Activated T-helper 1 cell treated with anti-CD3 and anti-CD28 coated beads, Interleukin-12 subunit alpha, Interleukin-12 subunit beta, Interleukin-2, Interleukin-4 antibody, amounts not matched to agents 30 ng/mL and 10 ng/mL and 1 ng/mL, durations not matched to agents 14 hours and 24 hours and 36 hours (primary cell): Measurements from ENCODE around the gene SPOCK1. TPM values are rescaled to one million over a fixed set of nuclear protein-coding genes. Genes with fewer than 3 reads are reported as not detected.

Experiments
- DNase-seq: peaks from one replicate; pipeline ENCODE4 v3.0.0; 2021; ENCODE audit warnings: low spot score
- H3K27ac Mint-ChIP-seq: one replicate; pipeline ENCODE4 v1.8.0; 2021; ENCODE audit warnings: mild to moderate bottlenecking, mixed read lengths
- H3K27me3 Mint-ChIP-seq: one replicate; pipeline ENCODE4 v1.8.0; 2022; ENCODE audit warnings: mild to moderate bottlenecking, moderate library complexity, mixed read lengths; ENCODE audit not compliant: insufficient read depth
- H3K36me3 Mint-ChIP-seq: one replicate; pipeline ENCODE4 v1.8.0; 2021; ENCODE audit warnings: low read depth, mixed read lengths
- H3K4me1 Mint-ChIP-seq: one replicate; pipeline ENCODE4 v1.8.0; 2021; ENCODE audit warnings: low read depth, mixed read lengths
- H3K4me3 Mint-ChIP-seq: one replicate; pipeline ENCODE4 v1.8.0; 2021; ENCODE audit warnings: mild to moderate bottlenecking, moderate library complexity, mixed read lengths
- H3K9me3 Mint-ChIP-seq: one replicate; pipeline ENCODE4 v1.8.0; 2021; ENCODE audit warnings: mixed read lengths
- intact Hi-C: fragments of 100-400 bp; cut with micrococcal nuclease; formaldehyde crosslinking; loops from one replicate; pipeline ENCODE4 v1.15.1; 2024
- total RNA-seq: library from RNA; stranded (reverse); gene quantifications from 2 replicates; pipeline ENCODE4 v1.2.3, GENCODE V29; 2022

The SPOCK1 gene
- total RNA-seq, 1 donor from 2014 or later = not detected

- intact Hi-C loops = no loop called here
- no peaks in the 10 kb centered on the region for H3K36me3 Mint-ChIP-seq
- H3K27me3 Mint-ChIP-seq = no peaks in the 10 kb centered on the region
- H3K27ac Mint-ChIP-seq = no peak overlapping the region
- H3K4me3 Mint-ChIP-seq = no peak overlapping the region
- no peaks in the 10 kb centered on the region for H3K9me3 Mint-ChIP-seq
- H3K4me1 Mint-ChIP-seq = no peaks in the 10 kb centered on the region
- no peak for DNase-seq
These were observed 163.0 kb downstream of the SPOCK1 start for GRCh38 chr5:137336161-137336560.

DNA sequence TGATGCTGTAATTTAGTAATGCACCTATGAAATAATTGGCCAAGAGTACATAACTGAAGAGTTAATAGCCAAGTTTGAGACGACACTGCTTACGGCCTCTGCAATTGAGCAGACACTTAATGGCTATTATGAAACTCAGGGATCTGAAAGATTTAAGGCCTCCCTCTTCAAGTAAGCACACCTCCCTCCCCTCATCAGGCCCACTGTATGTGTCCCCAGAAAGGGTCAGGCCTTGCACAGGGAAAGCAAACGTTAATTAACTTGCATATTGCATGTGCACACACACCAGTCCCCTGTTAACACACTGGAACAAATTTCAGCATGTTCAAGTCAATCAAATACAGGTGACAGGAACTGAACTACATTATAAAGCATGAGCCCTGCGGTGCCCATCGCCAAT, 163.6 kb downstream of the SPOCK1 start:
- Mint-ChIP-seq H3K9me3 (no peaks in the 10 kb centered on the region), H3K36me3 (no peaks in the 10 kb centered on the region), H3K27ac (no peak overlapping the region), H3K4me3 (no peak overlapping the region), H3K4me1 (no peaks in the 10 kb centered on the region), H3K27me3 (no peaks in the 10 kb centered on the region)
- intact Hi-C loops = no loop called here
- no peak for DNase-seq

- Mint-ChIP-seq H3K4me1 (no peaks in the 10 kb centered on the region), H3K36me3 (no peaks in the 10 kb centered on the region), H3K4me3 (no peak overlapping the region), H3K9me3 (no peaks in the 10 kb centered on the region), H3K27me3 (no peaks in the 10 kb centered on the region), H3K27ac (no peak overlapping the region)
- intact Hi-C loops = no loop called here
- DNase-seq = no peak
These were observed 165.2 kb downstream of the SPOCK1 start for GRCh38 chr5:137333928-137334327.

GRCh38 chr5:137333475-137333874, 165.7 kb downstream of the SPOCK1 start:
- no peak overlapping the region for H3K27ac Mint-ChIP-seq
- H3K9me3 Mint-ChIP-seq = no peaks in the 10 kb centered on the region
- no peaks in the 10 kb centered on the region for H3K27me3 Mint-ChIP-seq
- no peak overlapping the region for H3K4me3 Mint-ChIP-seq
- H3K4me1 Mint-ChIP-seq = no peaks in the 10 kb centered on the region
- DNase-seq = no peak
- no peaks in the 10 kb centered on the region for H3K36me3 Mint-ChIP-seq
- intact Hi-C loops = no loop called here

DNA sequence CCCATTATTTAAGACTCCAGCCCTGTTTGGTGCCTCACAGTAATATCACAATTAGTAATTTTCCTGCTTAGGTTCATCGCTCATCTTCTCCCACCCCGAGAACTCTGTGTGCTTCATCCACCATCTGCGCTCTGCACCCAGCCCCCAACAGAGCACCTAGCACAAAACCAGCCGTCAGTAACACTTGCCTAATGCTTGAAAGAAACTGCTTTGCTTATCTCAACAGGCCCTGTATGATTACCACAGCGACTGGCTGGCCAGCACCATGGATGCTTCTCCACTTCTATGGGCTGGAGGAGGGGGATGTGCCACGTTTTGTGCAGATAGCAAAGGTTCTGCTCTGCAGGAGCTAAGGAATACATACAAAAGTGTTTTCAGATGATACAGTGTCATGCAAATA, 166.8 kb downstream of the SPOCK1 start:
- Mint-ChIP-seq H3K27ac (no peak overlapping the region), H3K36me3 (no peaks in the 10 kb centered on the region), H3K9me3 (no peaks in the 10 kb centered on the region), H3K27me3 (no peaks in the 10 kb centered on the region), H3K4me1 (no peaks in the 10 kb centered on the region), H3K4me3 (no peak overlapping the region)
- DNase-seq = no peak
- intact Hi-C loops = no loop called here

GRCh38 chr5:137329586-137330296, 169.4 kb downstream of the SPOCK1 start:
- H3K27me3 Mint-ChIP-seq = no peaks in the 10 kb centered on the region
- H3K36me3 Mint-ChIP-seq = no peaks in the 10 kb centered on the region
- H3K9me3 Mint-ChIP-seq = no peaks in the 10 kb centered on the region
- no peak overlapping the region for H3K4me3 Mint-ChIP-seq
- no peaks in the 10 kb centered on the region for H3K4me1 Mint-ChIP-seq
- no peak for DNase-seq
- intact Hi-C loops = no loop called here
- H3K27ac Mint-ChIP-seq = no peak overlapping the region

DNA sequence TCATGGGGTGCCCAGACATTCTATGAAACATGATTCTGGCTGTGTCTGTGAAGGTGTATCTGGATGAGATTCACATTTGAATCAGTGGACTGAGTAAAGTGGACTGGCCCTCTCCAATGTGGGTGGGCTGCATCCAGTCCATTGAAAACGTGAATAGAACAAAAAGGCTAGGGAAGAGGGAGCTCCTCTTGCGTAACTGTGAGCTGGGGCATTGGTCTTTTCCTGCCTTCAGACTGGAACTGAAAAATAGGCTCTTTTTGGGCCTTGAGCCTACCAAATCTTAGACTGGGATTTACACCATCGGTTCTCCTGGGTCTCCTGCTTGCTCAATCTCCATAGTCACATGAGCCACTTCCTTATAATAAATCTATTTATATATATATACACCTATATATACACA, 170.1 kb downstream of the SPOCK1 start:
- no peaks in the 10 kb centered on the region for H3K36me3 Mint-ChIP-seq
- no peaks in the 10 kb centered on the region for H3K4me1 Mint-ChIP-seq
- no peak overlapping the region for H3K4me3 Mint-ChIP-seq
- intact Hi-C loops = no loop called here
- H3K27ac Mint-ChIP-seq = no peak overlapping the region
- DNase-seq = no peak
- no peaks in the 10 kb centered on the region for H3K9me3 Mint-ChIP-seq
- H3K27me3 Mint-ChIP-seq = no peaks in the 10 kb centered on the region

DNA sequence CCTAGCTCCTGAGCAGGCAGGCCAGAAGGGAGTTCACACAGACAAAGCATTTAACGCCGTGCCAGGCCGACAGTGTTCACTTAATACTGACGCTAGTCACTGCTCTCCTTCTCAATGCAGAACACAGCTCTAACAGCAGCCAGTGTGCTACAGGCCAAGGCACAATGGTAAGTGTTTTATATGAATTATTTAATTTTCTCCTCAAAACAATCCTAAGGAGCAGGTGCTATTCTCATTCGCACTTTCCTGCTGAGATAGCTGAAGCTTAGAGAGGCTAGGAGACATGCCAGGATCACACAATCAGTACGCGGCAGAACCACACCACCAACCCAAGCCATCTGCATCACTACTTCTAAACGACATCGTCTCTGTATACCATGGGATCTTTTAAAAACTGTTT, 170.7 kb downstream of the SPOCK1 start:
- Mint-ChIP-seq H3K4me1 (no peaks in the 10 kb centered on the region), H3K27me3 (peaks cover 4% of the 10 kb centered on the region), H3K36me3 (no peaks in the 10 kb centered on the region), H3K27ac (no peak overlapping the region), H3K4me3 (no peak overlapping the region), H3K9me3 (no peaks in the 10 kb centered on the region)
- intact Hi-C loops = no loop called here
- no peak for DNase-seq

- Mint-ChIP-seq H3K4me3 (no peak overlapping the region), H3K4me1 (no peaks in the 10 kb centered on the region), H3K27ac (no peak overlapping the region), H3K9me3 (no peaks in the 10 kb centered on the region), H3K27me3 (peaks cover 6% of the 10 kb centered on the region), H3K36me3 (no peaks in the 10 kb centered on the region)
- intact Hi-C loops = no loop called here
- DNase-seq = no peak
These were observed 173.4 kb downstream of the SPOCK1 start for GRCh38 chr5:137325721-137326120.

DNA sequence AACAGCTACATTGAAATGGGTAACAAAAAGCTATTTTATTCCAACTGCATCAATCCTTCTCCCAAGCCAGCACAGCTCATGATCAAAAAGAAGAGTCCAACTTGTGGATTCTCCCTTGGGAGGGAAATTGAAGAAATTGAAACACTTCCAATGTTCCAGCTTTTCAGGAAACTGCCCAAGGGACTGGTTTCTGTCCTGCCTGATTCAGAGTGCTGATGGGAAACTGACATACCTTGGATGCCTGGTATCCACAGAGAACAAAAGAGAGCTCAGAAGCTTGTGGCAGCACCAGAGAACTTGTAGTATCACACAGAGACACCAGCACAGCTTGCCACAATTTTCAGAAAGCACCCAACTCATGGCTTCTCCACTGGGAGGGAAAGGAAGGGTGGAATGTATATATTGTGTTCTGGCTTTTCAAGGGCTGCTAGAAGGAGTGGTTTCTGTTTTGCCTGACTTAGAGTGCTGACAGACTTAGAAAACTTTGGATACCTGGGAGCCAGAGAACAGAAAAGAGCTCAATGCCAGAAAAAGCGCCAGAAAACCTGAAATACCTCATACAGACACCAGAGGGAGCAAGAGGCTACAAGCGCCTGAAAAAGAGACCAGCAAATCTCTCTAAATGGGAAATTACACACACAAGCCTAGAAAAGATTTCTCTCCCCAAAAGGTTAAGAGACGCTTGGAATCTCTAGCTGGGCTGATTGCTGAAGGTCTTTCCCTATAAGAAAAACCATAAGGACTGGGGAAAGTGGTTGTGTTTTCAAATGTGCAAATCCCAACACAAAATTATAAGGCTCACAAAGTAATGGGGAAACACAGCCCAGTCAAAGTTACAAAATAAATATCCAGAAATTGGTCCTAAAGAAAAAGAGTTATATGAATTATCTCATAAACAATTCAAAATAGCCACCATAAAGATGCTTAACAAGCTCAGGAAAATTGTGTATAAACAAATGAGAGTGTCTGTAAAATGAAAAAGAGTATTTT, 178.8 kb downstream of the SPOCK1 start:
- peaks cover 9% of the 10 kb centered on the region for H3K27me3 Mint-ChIP-seq
- no peak overlapping the region for H3K27ac Mint-ChIP-seq
- H3K4me1 Mint-ChIP-seq = no peaks in the 10 kb centered on the region
- no peak for DNase-seq
- no peaks in the 10 kb centered on the region for H3K9me3 Mint-ChIP-seq
- no peaks in the 10 kb centered on the region for H3K36me3 Mint-ChIP-seq
- intact Hi-C loops = loop anchor here (1.0 kb wide), 1 partner anchor 179 kb away; the partner anchor contains the start of gene SPOCK1
- no peak overlapping the region for H3K4me3 Mint-ChIP-seq

GRCh38 chr5:137318027-137318426, 181.1 kb downstream of the SPOCK1 start:
- no peak overlapping the region for H3K27ac Mint-ChIP-seq
- H3K9me3 Mint-ChIP-seq = no peaks in the 10 kb centered on the region
- H3K27me3 Mint-ChIP-seq = peaks cover 5% of the 10 kb centered on the region
- H3K4me1 Mint-ChIP-seq = no peaks in the 10 kb centered on the region
- no peaks in the 10 kb centered on the region for H3K36me3 Mint-ChIP-seq
- intact Hi-C loops = no loop called here
- no peak for DNase-seq
- H3K4me3 Mint-ChIP-seq = no peak overlapping the region

- H3K4me1 Mint-ChIP-seq = no peaks in the 10 kb centered on the region
- H3K27ac Mint-ChIP-seq = no peak overlapping the region
- H3K36me3 Mint-ChIP-seq = no peaks in the 10 kb centered on the region
- no peak for DNase-seq
- H3K4me3 Mint-ChIP-seq = no peak overlapping the region
- intact Hi-C loops = no loop called here
- H3K9me3 Mint-ChIP-seq = no peaks in the 10 kb centered on the region
- peaks cover 5% of the 10 kb centered on the region for H3K27me3 Mint-ChIP-seq
These were observed 182.8 kb downstream of the SPOCK1 start for GRCh38 chr5:137316346-137316736.
